Left ventricle myocardium inferior (tissue), 1 donor: ENCODE results near the gene EFNA1. TPM values are rescaled to one million over a fixed set of nuclear protein-coding genes. Genes with fewer than 3 reads are reported as not detected.

ENCODE experiments used
- DNase-seq: peaks from one replicate; pipeline ENCODE4 v3.0.0-alpha.2; 2020
- H3K27ac ChIP-seq: fragments of 200-600 bp; replicated peaks from 2 replicates; pipeline ENCODE4 v1.8.0; 2021
- H3K27me3 ChIP-seq: fragments of 200-600 bp; 2 replicates; pipeline ENCODE4 v1.8.0; 2021; ENCODE audit warnings: low read depth
- H3K36me3 ChIP-seq: fragments of 200-600 bp; 2 replicates; pipeline ENCODE4 v1.8.0; 2021
- H3K4me1 ChIP-seq: fragments of 200-600 bp; 2 replicates; pipeline ENCODE4 v1.8.0; 2021
- H3K4me3 ChIP-seq: fragments of 200-600 bp; 2 replicates; pipeline ENCODE4 v1.8.0; 2021; ENCODE audit warnings: mild to moderate bottlenecking, moderate library complexity
- H3K9me3 ChIP-seq: fragments of 200-600 bp; replicated peaks from 2 replicates; pipeline ENCODE4 v1.8.0; 2021
- intact Hi-C: fragments of 100-400 bp; cut with micrococcal nuclease; formaldehyde crosslinking; loops from one replicate; pipeline ENCODE4 v1.11.0; 2022
- long read RNA-seq: library from polyadenylated mRNA; unstranded; transcript quantifications from one replicate; pipeline ENCODE4 v2.0.0, GENCODE V29; 2021
- total RNA-seq: library from RNA; stranded (reverse); fragmentation: NEBNext Ultra II Directional; extraction: Animal tissue kit (Norgen Biotek cat#: 25700); gene quantifications from one replicate; pipeline ENCODE4 v1.2.1, GENCODE V29; 2021
- TF ChIP-seq, protein P1 (sequence below): fragments of 200-600 bp; IDR thresholded peaks from 2 replicates; pipeline ENCODE4 v1.8.0; 2021; ENCODE audit warnings: antibody characterized with exemption, mild to moderate bottlenecking, borderline replicate concordance
- donor health status: DM: no; HTN: yes; CAD: no; lungs with severe emphysema.

Gene EFNA1
- total RNA-seq: 42.9 TPM
- long read RNA-seq, transcript EFNA1-202 (5 exons, 1,926 nt): major isoform, 53 of 62 reads
- long read RNA-seq, partial matches to known transcripts: 0 of 62 reads
- long read RNA-seq, other reads (novel, unspliced or antisense): 9 of 62 reads

GRCh38 chr1:155127105-155127966 is at the start of gene EFNA1:
Gene EFNA1 (plus strand): TSS chr1:155127876. CDS start chr1:155127978, 102 bp downstream.
- peak within 1 kb of the TSS; percentile 87 for H3K4me3 ChIP-seq
- DNase-seq: peak; percentile 75
- peak within 1 kb of the TSS; percentile 95 for H3K27ac ChIP-seq
- H3K36me3 ChIP-seq: peaks cover 13% of the 10 kb centered on the region
- no peaks in the 10 kb centered on the region for H3K9me3 ChIP-seq
- peaks cover 83% of the 10 kb centered on the region for H3K4me1 ChIP-seq
- no peaks in the 10 kb centered on the region for H3K27me3 ChIP-seq
- intact Hi-C loops: loop anchor here (5.0 kb wide), 1 partner anchor 35 kb away; no protein-coding TSS in a partner anchor
- TF ChIP-seq, protein P1, sequence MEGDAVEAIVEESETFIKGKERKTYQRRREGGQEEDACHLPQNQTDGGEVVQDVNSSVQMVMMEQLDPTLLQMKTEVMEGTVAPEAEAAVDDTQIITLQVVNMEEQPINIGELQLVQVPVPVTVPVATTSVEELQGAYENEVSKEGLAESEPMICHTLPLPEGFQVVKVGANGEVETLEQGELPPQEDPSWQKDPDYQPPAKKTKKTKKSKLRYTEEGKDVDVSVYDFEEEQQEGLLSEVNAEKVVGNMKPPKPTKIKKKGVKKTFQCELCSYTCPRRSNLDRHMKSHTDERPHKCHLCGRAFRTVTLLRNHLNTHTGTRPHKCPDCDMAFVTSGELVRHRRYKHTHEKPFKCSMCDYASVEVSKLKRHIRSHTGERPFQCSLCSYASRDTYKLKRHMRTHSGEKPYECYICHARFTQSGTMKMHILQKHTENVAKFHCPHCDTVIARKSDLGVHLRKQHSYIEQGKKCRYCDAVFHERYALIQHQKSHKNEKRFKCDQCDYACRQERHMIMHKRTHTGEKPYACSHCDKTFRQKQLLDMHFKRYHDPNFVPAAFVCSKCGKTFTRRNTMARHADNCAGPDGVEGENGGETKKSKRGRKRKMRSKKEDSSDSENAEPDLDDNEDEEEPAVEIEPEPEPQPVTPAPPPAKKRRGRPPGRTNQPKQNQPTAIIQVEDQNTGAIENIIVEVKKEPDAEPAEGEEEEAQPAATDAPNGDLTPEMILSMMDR: no peak

DNA sequence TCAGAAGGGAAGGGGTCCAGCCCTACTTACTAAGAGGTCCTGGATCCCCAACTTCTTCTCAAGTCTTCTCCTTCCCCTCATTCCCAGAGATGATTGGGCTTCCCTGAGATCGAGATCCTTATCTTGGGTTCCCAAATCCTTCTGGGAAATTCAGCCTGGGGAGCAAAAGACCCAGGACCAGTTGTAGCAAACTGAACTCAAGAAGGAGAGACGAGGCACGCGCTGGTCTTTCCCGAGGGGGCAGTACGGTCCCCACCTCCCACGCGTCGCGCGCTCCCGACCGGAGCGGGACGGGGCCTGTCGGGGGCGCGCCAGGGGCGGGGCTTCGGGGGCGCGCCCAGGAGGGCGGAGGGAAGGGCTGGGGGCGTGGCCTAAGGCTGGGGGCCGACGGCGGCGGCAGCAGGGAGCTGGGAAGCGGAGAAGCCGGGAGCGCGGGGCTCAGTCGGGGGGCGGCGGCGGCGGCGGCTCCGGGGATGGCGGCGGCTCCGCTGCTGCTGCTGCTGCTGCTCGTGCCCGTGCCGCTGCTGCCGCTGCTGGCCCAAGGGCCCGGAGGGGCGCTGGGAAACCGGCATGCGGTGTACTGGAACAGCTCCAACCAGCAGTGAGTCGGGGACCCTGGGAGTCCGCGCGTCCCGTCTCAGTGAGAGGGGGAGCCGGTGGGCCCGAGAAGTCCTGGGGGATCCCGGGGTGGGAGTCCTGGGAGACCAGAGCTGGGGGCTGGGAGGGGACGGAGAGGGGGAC is 49.0 kb upstream of the EFNA1 start, which contains the start of gene EFNA3:
EFNA3 (plus strand) TSS at position 369 of the 741 bp plus-strand sequence; CDS start at position 474, 105 bp downstream.
- peak; percentile 77 for DNase-seq
- TF ChIP-seq, protein P1: no peak
- peak within 1 kb of the TSS; percentile 68 for H3K4me3 ChIP-seq
- H3K4me1 ChIP-seq: peaks cover 53% of the 10 kb centered on the region
- H3K27ac ChIP-seq: no peak within 1 kb of the TSS
- no peaks in the 10 kb centered on the region for H3K9me3 ChIP-seq
- intact Hi-C loops: no loop called here
- peaks cover 50% of the 10 kb centered on the region for H3K27me3 ChIP-seq
- H3K36me3 ChIP-seq: no peaks in the 10 kb centered on the region

GRCh38 chr1:155079210-155079486 is 48.5 kb upstream of the EFNA1 start:
- peaks cover 56% of the 10 kb centered on the region for H3K4me1 ChIP-seq
- no peak overlapping the region for H3K27ac ChIP-seq
- no peaks in the 10 kb centered on the region for H3K36me3 ChIP-seq
- no peak for DNase-seq
- H3K27me3 ChIP-seq: peaks cover 55% of the 10 kb centered on the region
- H3K9me3 ChIP-seq: no peaks in the 10 kb centered on the region
- intact Hi-C loops: no loop called here
- TF ChIP-seq, protein P1: no peak
- H3K4me3 ChIP-seq: peak overlapping the region; percentile 68

DNA sequence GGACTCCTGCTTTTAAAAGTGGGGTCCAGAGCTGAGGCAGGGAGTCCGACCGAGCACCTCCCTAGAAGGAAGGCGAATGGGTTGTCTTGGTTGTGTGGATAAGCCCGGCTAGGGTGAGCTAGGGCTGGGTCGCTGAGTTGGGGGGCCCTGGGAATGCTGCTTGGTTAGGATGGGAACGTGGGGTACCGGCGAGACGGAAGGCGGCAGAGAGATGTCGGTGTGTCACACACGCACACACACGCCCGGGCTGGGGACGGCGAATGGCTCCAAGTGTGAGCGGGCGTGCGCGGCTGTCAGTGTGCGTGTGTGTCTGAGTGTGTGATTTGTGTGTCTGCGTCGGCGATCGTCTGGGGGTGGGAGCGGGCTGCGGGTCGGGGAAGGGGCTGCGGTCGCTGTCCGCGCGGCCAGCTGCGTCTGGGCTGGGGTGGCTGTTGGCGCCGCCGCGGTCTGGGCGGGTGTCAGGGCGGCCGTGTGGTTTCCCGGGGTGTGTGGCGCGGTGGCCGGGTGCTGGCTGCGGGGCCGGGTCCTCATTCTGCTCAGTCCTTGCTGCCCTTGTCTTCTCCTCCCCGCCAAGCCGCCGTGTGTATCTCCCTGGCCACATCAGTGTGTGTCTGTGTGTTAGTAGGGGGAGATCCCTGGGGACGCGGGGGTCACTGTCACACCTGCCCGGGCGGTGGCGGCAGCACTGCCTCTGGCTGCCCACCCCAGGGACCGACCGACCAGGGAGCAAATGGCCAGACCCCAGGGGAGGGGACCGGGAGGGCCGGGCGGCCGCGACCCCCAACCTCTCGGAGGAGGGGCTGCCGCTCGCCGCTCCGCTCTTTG is 48.0 kb upstream of the EFNA1 start:
- H3K27ac ChIP-seq: no peak overlapping the region
- no peak for DNase-seq
- no peaks in the 10 kb centered on the region for H3K9me3 ChIP-seq
- H3K27me3 ChIP-seq: peaks cover 60% of the 10 kb centered on the region
- H3K36me3 ChIP-seq: no peaks in the 10 kb centered on the region
- H3K4me3 ChIP-seq: peak overlapping the region; percentile 68
- intact Hi-C loops: no loop called here
- peaks cover 62% of the 10 kb centered on the region for H3K4me1 ChIP-seq
- TF ChIP-seq, protein P1: no peak
